SK-N-MC (cell line): Measurements from ENCODE around the gene HAPSTR1.

ENCODE experiments used
- EZH2 ChIP-seq: fragments of 200-600 bp; sonication (generic); IDR thresholded peaks from one replicate; pipeline ENCODE4 v1.6.1; 2017; ENCODE audit warnings: antibody characterized with exemption
- FOXP2 ChIP-seq: optimal IDR thresholded peaks from 2 replicates; pipeline ENCODE3; 2011; ENCODE audit warnings: mild to moderate bottlenecking, moderate library complexity; ENCODE audit not compliant: insufficient read depth; ENCODE audit errors: extremely low read length, control extremely low read depth
- POLR2AphosphoS5 ChIP-seq: IDR thresholded peaks from 2 replicates; pipeline ENCODE4 v1.6.1; 2012; ENCODE audit warnings: mild to moderate bottlenecking, low read depth, low read length, borderline replicate concordance

GRCh38 chr16:9138731-9139501 lies 47.5 kb downstream of the HAPSTR1 start:
- no peak for TF ChIP-seq POLR2AphosphoS5
- TF ChIP-seq EZH2: no peak
- no peak for TF ChIP-seq FOXP2
